Pulmonary artery endothelial cell (primary cell): ENCODE measurements around the gene ACHE. TPM values are rescaled to one million over a fixed set of nuclear protein-coding genes. Genes with fewer than 3 reads are reported as not detected.
"Not testable (repeated sequence)": the region's sequence is repeated elsewhere in the genome, so short reads cannot be mapped to it uniquely, and the experiment has no call there.

Source experiments
- DNase-seq: peaks from one replicate; pipeline ENCODE4 v3.0.0-alpha.2; 2011; ENCODE audit warnings: low read depth, low spot score
- total RNA-seq: library from RNA; depleted of rRNA; stranded (reverse); fragments of >200 nt; gene quantifications from 2 replicates; pipeline ENCODE4 v1.2.3, GENCODE V29; 2014

The ACHE gene
- total RNA-seq, 1 donor from 2014 or later: 0.33 TPM

- DNase-seq: peak; percentile 24
Measured at GRCh38 chr7:100863406-100863950, 32.2 kb downstream of the ACHE start.

GRCh38 chr7:100861616-100861985, 34.1 kb downstream of the ACHE start:
- no peak for DNase-seq

- no peak for DNase-seq
Measured at GRCh38 chr7:100860702-100861615, 34.7 kb downstream of the ACHE start.

GRCh38 chr7:100859856-100860255, 35.8 kb downstream of the ACHE start:
- DNase-seq: no peak

GRCh38 chr7:100856871-100857282, 38.8 kb downstream of the ACHE start:
- no peak for DNase-seq

- no peak for DNase-seq
Measured at GRCh38 chr7:100855515-100855914, 40.2 kb downstream of the ACHE start.

GRCh38 chr7:100854899-100855298, 40.8 kb downstream of the ACHE start:
- DNase-seq: not testable (repeated sequence)

GRCh38 chr7:100854146-100854895, 41.4 kb downstream of the ACHE start:
- no peak for DNase-seq

GRCh38 chr7:100852048-100852872, 43.4 kb downstream of the ACHE start, which contains the start of gene SLC12A9:
Gene SLC12A9, plus strand, starts transcription at chr7:100852713. Its CDS starts 1,485 bp downstream, at chr7:100854198.
- DNase-seq: peak; percentile 64

GRCh38 chr7:100847360-100847759, 48.3 kb downstream of the ACHE start:
- DNase-seq: no peak

- DNase-seq: no peak
Measured at GRCh38 chr7:100840470-100841100, 55.1 kb downstream of the ACHE start.

Other genes starting within 250 kb of the ACHE start
- gene ACTL6B, start 239.4 kb downstream of the ACHE start, total RNA-seq: not detected in 2 replicates
- gene GNB2, start 222.1 kb downstream of the ACHE start, total RNA-seq: 90.3 and 115 TPM in 2 replicates
- gene GIGYF1, start 201.6 kb downstream of the ACHE start, total RNA-seq: 15.8 TPM in 2 replicates
- 54.5 and 54.6 TPM in 2 replicates for gene POP7, start 189.8 kb downstream of the ACHE start, total RNA-seq
- not detected in 2 replicates for gene EPO, start 175.4 kb downstream of the ACHE start, total RNA-seq
- not detected in 2 replicates for gene ZAN, start 162.3 kb downstream of the ACHE start, total RNA-seq
- 184 and 276 TPM in 2 replicates for gene EPHB4, start 68.4 kb downstream of the ACHE start, total RNA-seq
- 29.2 and 30.9 TPM in 2 replicates for gene SLC12A9, start 43.2 kb downstream of the ACHE start, total RNA-seq
- gene TRIP6, start 28.5 kb downstream of the ACHE start, total RNA-seq: 61.0 and 71.8 TPM in 2 replicates
- gene SRRT, start 20.8 kb downstream of the ACHE start, total RNA-seq: 56.7 and 66.1 TPM in 2 replicates
- 2.5 and 2.6 TPM in 2 replicates for gene UFSP1, start 6.2 kb downstream of the ACHE start, total RNA-seq
- gene MUC3A, start 53.6 kb upstream of the ACHE start, total RNA-seq: not detected in 2 replicates
- gene MUC12, start 73.7 kb upstream of the ACHE start, total RNA-seq: under 0.01 TPM in 1 of 2 replicates, not detected in the other
- gene MUC17, start 124.2 kb upstream of the ACHE start, total RNA-seq: not detected in 2 replicates
- 14.0 and 28.8 TPM in 2 replicates for gene TRIM56, start 189.6 kb upstream of the ACHE start, total RNA-seq
- gene SERPINE1, start 231.2 kb upstream of the ACHE start, total RNA-seq: 2,165 and 2,466 TPM in 2 replicates